Measurements from ENCODE around the gene EPDR1.
A peak's percentile ranks its signal among the peaks of the same experiment; 100 is the strongest.

EPDR1 gene

DNA sequence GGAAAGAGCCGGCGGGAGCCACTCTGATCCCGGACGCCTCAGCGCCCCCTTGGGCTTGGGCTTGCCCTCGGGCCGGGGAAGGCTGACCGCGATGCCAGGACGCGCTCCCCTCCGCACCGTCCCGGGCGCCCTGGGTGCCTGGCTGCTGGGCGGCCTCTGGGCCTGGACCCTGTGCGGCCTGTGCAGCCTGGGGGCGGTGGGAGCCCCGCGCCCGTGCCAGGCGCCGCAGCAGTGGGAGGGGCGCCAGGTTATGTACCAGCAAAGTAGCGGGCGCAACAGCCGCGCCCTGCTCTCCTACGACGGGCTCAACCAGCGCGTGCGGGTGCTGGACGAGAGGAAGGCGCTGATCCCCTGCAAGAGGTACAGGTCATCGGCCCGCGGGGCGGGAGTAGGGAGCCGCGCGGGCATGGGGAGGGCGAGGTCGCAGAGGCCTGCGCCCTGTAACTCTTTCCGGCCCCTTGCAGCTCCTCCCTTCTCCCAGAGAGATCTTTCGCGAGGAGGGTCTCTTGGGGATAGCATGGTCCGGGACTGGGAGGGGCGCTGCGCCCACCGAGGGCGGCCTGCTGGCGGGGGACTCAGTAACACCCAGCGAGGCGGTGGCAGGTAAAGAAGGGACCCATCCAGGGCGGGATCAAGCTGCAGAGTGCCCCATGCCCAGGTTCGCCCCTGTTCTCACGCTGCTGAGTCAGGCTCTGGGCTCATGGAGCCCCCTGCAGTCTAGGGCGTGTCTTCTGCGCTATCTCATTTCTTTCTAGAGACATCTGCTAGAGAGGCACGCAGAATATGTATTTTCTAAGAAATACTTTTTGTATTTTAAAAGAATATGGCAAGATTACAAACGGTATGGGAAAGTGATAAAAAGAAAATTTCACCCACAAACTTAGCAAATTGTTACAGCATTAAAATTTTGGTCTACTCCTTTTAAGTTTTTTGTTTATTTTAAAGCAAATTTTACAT, 687 bp downstream of the EPDR1 start:
- Mint-ChIP-seq H3K9me3 (peaks cover 2% of the 10 kb centered on the region), H3K36me3 (ENCODE audit: low read depth) (peaks cover 1% of the 10 kb centered on the region), H3K27ac (no peak overlapping the region), H3K4me3 (peak overlapping the region; percentile 21), H3K4me1 (ENCODE audit: low read depth) (peaks cover 6% of the 10 kb centered on the region), H3K27me3 (ENCODE audit: low read depth) (peaks cover 57% of the 10 kb centered on the region)

DNA sequence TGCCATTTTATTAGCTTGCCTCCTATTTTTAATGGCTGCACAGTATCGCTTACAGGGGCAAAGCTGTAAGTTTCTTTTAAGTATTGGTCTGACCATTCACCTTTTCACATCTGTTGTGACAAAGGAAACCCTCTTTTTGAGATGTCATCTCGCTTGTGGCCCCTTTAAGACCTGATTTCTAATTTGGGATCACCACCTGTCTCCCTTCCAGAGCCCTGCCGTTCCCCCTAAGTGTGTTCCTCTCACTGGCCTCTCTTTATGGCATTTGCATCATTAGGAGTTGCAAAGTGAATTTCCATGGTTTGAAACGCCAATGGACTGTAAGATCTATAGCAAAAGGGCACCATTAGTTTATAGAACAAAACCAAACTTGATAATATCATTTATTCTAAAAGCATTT, 1.4 kb downstream of the EPDR1 start:
- peaks cover 4% of the 10 kb centered on the region for H3K4me1 Mint-ChIP-seq (ENCODE audit: low read depth)
- H3K27ac Mint-ChIP-seq: no peak overlapping the region
- peaks cover 1% of the 10 kb centered on the region for H3K36me3 Mint-ChIP-seq (ENCODE audit: low read depth)
- peaks cover 4% of the 10 kb centered on the region for H3K9me3 Mint-ChIP-seq
- H3K4me3 Mint-ChIP-seq: no peak overlapping the region
- H3K27me3 Mint-ChIP-seq (ENCODE audit: low read depth): peaks cover 53% of the 10 kb centered on the region

- peaks cover 1% of the 10 kb centered on the region for H3K36me3 Mint-ChIP-seq (ENCODE audit: low read depth)
- no peak overlapping the region for H3K4me3 Mint-ChIP-seq
- H3K4me1 Mint-ChIP-seq (ENCODE audit: low read depth): peaks cover 2% of the 10 kb centered on the region
- H3K27me3 Mint-ChIP-seq (ENCODE audit: low read depth): peaks cover 33% of the 10 kb centered on the region
- no peak overlapping the region for H3K27ac Mint-ChIP-seq
- peaks cover 4% of the 10 kb centered on the region for H3K9me3 Mint-ChIP-seq
These were observed 3.6 kb downstream of the EPDR1 start for GRCh38 chr7:37923996-37924395.

- Mint-ChIP-seq H3K36me3 (ENCODE audit: low read depth) (peaks cover 1% of the 10 kb centered on the region), H3K4me3 (no peak overlapping the region), H3K27me3 (ENCODE audit: low read depth) (peaks cover 27% of the 10 kb centered on the region), H3K9me3 (peaks cover 4% of the 10 kb centered on the region), H3K27ac (no peak overlapping the region), H3K4me1 (ENCODE audit: low read depth) (peaks cover 2% of the 10 kb centered on the region)
These were observed 4.1 kb downstream of the EPDR1 start for GRCh38 chr7:37924491-37925041.

- Mint-ChIP-seq H3K36me3 (ENCODE audit: low read depth) (no peaks in the 10 kb centered on the region), H3K4me3 (no peak overlapping the region), H3K27ac (no peak overlapping the region), H3K4me1 (ENCODE audit: low read depth) (no peaks in the 10 kb centered on the region), H3K9me3 (peaks cover 4% of the 10 kb centered on the region), H3K27me3 (ENCODE audit: low read depth) (peaks cover 16% of the 10 kb centered on the region)
These were observed 5.2 kb downstream of the EPDR1 start for GRCh38 chr7:37925620-37926019.

- H3K36me3 Mint-ChIP-seq (ENCODE audit: low read depth): no peaks in the 10 kb centered on the region
- H3K27ac Mint-ChIP-seq: no peak overlapping the region
- no peak overlapping the region for H3K4me3 Mint-ChIP-seq
- H3K9me3 Mint-ChIP-seq: peaks cover 4% of the 10 kb centered on the region
- H3K4me1 Mint-ChIP-seq (ENCODE audit: low read depth): no peaks in the 10 kb centered on the region
- H3K27me3 Mint-ChIP-seq (ENCODE audit: low read depth): peaks cover 4% of the 10 kb centered on the region
These were observed 7.5 kb downstream of the EPDR1 start for GRCh38 chr7:37927773-37928444.

- no peaks in the 10 kb centered on the region for H3K27me3 Mint-ChIP-seq (ENCODE audit: low read depth)
- no peaks in the 10 kb centered on the region for H3K36me3 Mint-ChIP-seq (ENCODE audit: low read depth)
- H3K9me3 Mint-ChIP-seq: peaks cover 4% of the 10 kb centered on the region
- no peak overlapping the region for H3K27ac Mint-ChIP-seq
- H3K4me1 Mint-ChIP-seq (ENCODE audit: low read depth): no peaks in the 10 kb centered on the region
- H3K4me3 Mint-ChIP-seq: no peak overlapping the region
These were observed 8.4 kb downstream of the EPDR1 start for GRCh38 chr7:37928878-37929277.

DNA sequence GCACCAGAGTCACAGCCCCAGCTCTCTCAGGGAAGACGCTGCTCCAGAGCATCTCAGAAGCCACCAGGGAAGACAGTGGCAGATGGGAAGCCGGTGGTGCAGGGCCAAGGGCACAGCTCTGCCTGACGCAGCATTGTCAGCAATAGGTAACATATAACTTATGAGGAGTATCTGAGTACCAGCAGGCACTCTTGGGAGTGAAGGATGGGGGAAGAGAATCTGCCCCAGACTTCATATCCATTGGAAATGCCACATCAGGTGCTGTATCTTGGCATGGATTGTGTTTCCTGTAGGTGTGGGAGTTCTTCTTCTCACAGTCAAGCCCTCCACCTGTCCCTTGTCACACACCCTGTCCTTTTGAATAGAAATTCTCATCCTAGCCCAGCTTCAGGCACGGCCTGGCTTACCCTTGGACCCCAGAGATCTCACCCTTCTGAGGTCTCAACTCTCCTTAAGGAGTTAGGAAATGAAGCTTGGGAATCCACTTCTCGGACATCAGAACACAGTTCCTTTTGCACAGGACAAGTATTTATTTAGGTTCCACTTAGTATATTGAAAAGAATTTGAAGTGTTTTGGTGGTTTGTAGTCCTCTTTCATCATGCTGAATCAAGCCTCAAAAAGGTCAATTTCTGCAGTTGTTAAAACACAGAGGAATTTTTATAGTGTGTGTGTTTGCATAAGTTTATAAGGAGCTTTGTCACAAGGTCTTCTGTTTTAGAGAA, 9.9 kb downstream of the EPDR1 start:
- H3K4me1 Mint-ChIP-seq (ENCODE audit: low read depth): no peaks in the 10 kb centered on the region
- H3K4me3 Mint-ChIP-seq: no peak overlapping the region
- no peak overlapping the region for H3K27ac Mint-ChIP-seq
- H3K27me3 Mint-ChIP-seq (ENCODE audit: low read depth): no peaks in the 10 kb centered on the region
- no peaks in the 10 kb centered on the region for H3K36me3 Mint-ChIP-seq (ENCODE audit: low read depth)
- H3K9me3 Mint-ChIP-seq: peaks cover 4% of the 10 kb centered on the region

GRCh38 chr7:37932543-37932942, 12.1 kb downstream of the EPDR1 start:
- Mint-ChIP-seq H3K36me3 (ENCODE audit: low read depth) (no peaks in the 10 kb centered on the region), H3K4me1 (ENCODE audit: low read depth) (no peaks in the 10 kb centered on the region), H3K9me3 (peaks cover 4% of the 10 kb centered on the region), H3K4me3 (no peak overlapping the region), H3K27me3 (ENCODE audit: low read depth) (no peaks in the 10 kb centered on the region), H3K27ac (no peak overlapping the region)

DNA sequence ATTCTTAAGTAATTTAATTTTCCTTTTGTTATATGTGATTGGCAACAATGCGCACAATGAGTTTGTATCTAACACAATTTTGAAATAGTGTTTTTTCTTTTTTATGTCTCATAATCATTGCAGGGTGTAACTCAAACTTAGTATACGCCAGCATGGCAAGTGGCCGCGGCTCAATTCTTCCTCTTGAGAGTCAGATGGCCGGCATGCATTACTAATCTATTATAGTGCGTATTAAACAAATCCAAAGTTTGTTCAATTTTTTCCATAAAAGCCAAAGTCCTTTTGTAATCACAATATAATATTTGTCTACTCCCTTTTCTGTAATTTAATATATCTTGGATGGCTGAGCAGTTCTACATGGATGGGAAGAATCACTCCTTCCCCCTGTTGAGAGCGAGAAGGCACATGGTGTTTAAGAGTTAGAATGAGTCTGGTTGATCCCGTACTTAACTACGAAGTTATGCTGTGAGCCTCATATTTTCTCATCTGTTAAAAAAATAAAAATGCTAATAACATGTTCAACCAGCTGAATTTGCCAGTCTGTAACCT, 12.7 kb downstream of the EPDR1 start:
- Mint-ChIP-seq H3K36me3 (ENCODE audit: low read depth) (no peaks in the 10 kb centered on the region), H3K9me3 (peaks cover 4% of the 10 kb centered on the region), H3K4me3 (no peak overlapping the region), H3K4me1 (ENCODE audit: low read depth) (no peaks in the 10 kb centered on the region), H3K27ac (no peak overlapping the region), H3K27me3 (ENCODE audit: low read depth) (no peaks in the 10 kb centered on the region)

DNA sequence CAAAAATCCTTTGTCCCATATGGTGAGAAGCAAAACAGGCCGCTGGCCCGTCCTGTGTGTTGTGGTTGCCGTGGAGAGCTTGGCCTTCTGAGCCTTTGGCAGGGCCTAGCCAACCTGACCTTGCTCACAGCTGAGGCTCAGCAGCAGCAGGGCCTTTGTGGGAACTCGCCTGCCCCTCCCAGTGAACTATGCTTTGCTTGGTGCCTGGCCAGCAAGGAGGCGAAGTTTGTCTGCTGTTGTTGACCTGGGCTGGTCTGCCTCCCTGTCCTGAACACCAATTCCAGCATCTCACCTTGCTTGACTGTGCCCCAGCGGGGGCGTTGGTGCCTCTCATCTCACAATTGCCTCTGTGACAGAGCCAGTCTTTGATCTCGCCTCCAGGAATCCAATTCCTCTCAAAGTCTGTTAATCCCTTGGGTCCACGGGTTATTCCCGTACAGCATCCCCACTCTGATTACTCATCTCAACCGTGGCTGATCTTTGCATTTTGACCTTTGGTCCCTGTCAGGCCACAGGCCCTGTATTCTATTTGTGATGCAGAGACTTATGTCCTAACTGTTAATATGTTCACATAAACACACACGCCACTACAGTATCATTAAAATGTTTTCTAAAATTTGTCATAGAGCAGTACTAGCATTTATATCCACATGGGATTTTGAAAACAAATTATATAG, 22.6 kb downstream of the EPDR1 start:
- H3K27me3 Mint-ChIP-seq (ENCODE audit: low read depth): no peaks in the 10 kb centered on the region
- no peaks in the 10 kb centered on the region for H3K36me3 Mint-ChIP-seq (ENCODE audit: low read depth)
- H3K27ac Mint-ChIP-seq: no peak overlapping the region
- H3K4me1 Mint-ChIP-seq (ENCODE audit: low read depth): no peaks in the 10 kb centered on the region
- no peaks in the 10 kb centered on the region for H3K9me3 Mint-ChIP-seq
- H3K4me3 Mint-ChIP-seq: no peak overlapping the region

GRCh38 chr7:37943905-37944736, 23.7 kb downstream of the EPDR1 start:
- Mint-ChIP-seq H3K9me3 (no peaks in the 10 kb centered on the region), H3K36me3 (ENCODE audit: low read depth) (no peaks in the 10 kb centered on the region), H3K4me1 (ENCODE audit: low read depth) (no peaks in the 10 kb centered on the region), H3K27me3 (ENCODE audit: low read depth) (no peaks in the 10 kb centered on the region), H3K27ac (no peak overlapping the region), H3K4me3 (no peak overlapping the region)

GRCh38 chr7:37944737-37945054, 24.3 kb downstream of the EPDR1 start:
- H3K4me1 Mint-ChIP-seq (ENCODE audit: low read depth): no peaks in the 10 kb centered on the region
- no peaks in the 10 kb centered on the region for H3K27me3 Mint-ChIP-seq (ENCODE audit: low read depth)
- H3K27ac Mint-ChIP-seq: no peak overlapping the region
- no peaks in the 10 kb centered on the region for H3K36me3 Mint-ChIP-seq (ENCODE audit: low read depth)
- H3K9me3 Mint-ChIP-seq: no peaks in the 10 kb centered on the region
- no peak overlapping the region for H3K4me3 Mint-ChIP-seq
